HepG2 (cell line): Measurements from ENCODE around the gene SLC8A2. TPM values are rescaled to one million over a fixed set of nuclear protein-coding genes. Genes with fewer than 3 reads are reported as not detected.

Experiments used
- AGO2 ChIP-seq: fragments of 200-400 bp; formaldehyde crosslinking; optimal IDR thresholded peaks from 2 replicates; pipeline ENCODE3; 2017; ENCODE audit warnings: mild to moderate bottlenecking, low read depth, low read length, moderate library complexity
- ESRRA ChIP-seq: sonication (generic); formaldehyde crosslinking; IDR thresholded peaks from 2 replicates; pipeline ENCODE4 v1.5.1; 2020; ENCODE audit warnings: mild to moderate bottlenecking, low read depth, missing genetic modification reagents
- HDAC2 ChIP-seq: sonication (generic); formaldehyde crosslinking; IDR thresholded peaks from 2 replicates; pipeline ENCODE4 v1.4.0; 2020; ENCODE audit warnings: missing genetic modification reagents
- HNF4A ChIP-seq: sonication (generic); formaldehyde crosslinking; IDR thresholded peaks from 2 replicates; pipeline ENCODE4 v1.4.0; 2020; ENCODE audit warnings: missing genetic modification reagents
- IRF2 ChIP-seq: IDR thresholded peaks from 2 replicates; pipeline ENCODE4 v1.6.1; 2018; ENCODE audit warnings: missing genetic modification reagents, missing compliant biosample characterization
- KMT2B ChIP-seq: IDR thresholded peaks from 2 replicates; pipeline ENCODE4 v1.6.1; 2016; ENCODE audit warnings: missing genetic modification reagents, missing compliant biosample characterization
- PHF20 ChIP-seq: sonication (generic); formaldehyde crosslinking; IDR thresholded peaks from 2 replicates; pipeline ENCODE4 v1.5.0; 2020; ENCODE audit warnings: mild to moderate bottlenecking, missing genetic modification reagents
- ZBTB38 ChIP-seq: sonication (generic); formaldehyde crosslinking; IDR thresholded peaks from 2 replicates; pipeline ENCODE4 v1.5.1; 2020; ENCODE audit warnings: mild to moderate bottlenecking, missing genetic modification reagents
- ZFAT ChIP-seq: sonication (generic); formaldehyde crosslinking; conservative IDR thresholded peaks from 2 replicates; pipeline ENCODE4 v1.8.1; 2023; ENCODE audit warnings: missing genetic modification reagents, inconsistent platforms
- ZFY ChIP-seq: sonication (generic); formaldehyde crosslinking; IDR thresholded peaks from 2 replicates; pipeline ENCODE4 v1.4.0; 2020; ENCODE audit warnings: missing genetic modification reagents
- ZNF263 ChIP-seq: sonication (generic); formaldehyde crosslinking; IDR thresholded peaks from 2 replicates; pipeline ENCODE4 v1.4.0; 2020; ENCODE audit warnings: missing genetic modification reagents
- ZNF335 ChIP-seq: sonication (generic); formaldehyde crosslinking; IDR thresholded peaks from 2 replicates; pipeline ENCODE4 v1.4.0; 2020; ENCODE audit warnings: missing genetic modification reagents
- ZNF543 ChIP-seq: sonication (generic); formaldehyde crosslinking; IDR thresholded peaks from 2 replicates; pipeline ENCODE4 v1.4.0; 2020; ENCODE audit warnings: mild to moderate bottlenecking, missing genetic modification reagents
- ZNF614 ChIP-seq: IDR thresholded peaks from 2 replicates; pipeline ENCODE4 v1.6.1; 2018; ENCODE audit warnings: missing biosample characterization, missing genetic modification reagents, inconsistent platforms, borderline replicate concordance
- ZNF709 ChIP-seq: sonication (generic); formaldehyde crosslinking; IDR thresholded peaks from 2 replicates; pipeline ENCODE4 v1.5.0; 2020; ENCODE audit warnings: mild to moderate bottlenecking, missing genetic modification reagents
- polyA plus RNA-seq, 8 experiments: library from polyadenylated mRNA; depleted of rRNA in 3 of 8; stranded (reverse) in 7 of 8; unstranded in 1 of 8; fragments of >200 nt; fragmentation: Illumina TruSeq in 4 of 8; extraction: Trizol in 4 of 8; gene quantifications; 2 replicates each; pipeline versions ENCODE4 v1.2.1 to v1.2.3, GENCODE V29; 2011 to 2016; ENCODE audit warnings: low read depth in 4 of 8, missing spikeins in 1 of 8, mixed read lengths in 1 of 8; ENCODE audit not compliant: insufficient read depth in 1 of 8
- total RNA-seq, 5 experiments: library from RNA; depleted of rRNA; stranded (reverse); fragments of >200 nt; fragmentation: Illumina TruSeq; extraction: Trizol; gene quantifications; 2 replicates each; pipeline ENCODE4 v1.2.3, GENCODE V29; 2016; ENCODE audit warnings: low read depth in 1 of 5
- TF ChIP-seq, protein P1 (sequence below): sonication (generic); formaldehyde crosslinking; IDR thresholded peaks from 2 replicates; pipeline ENCODE4 v1.5.0; 2020; ENCODE audit warnings: missing genetic modification reagents
- TF ChIP-seq, protein P2 (sequence below): IDR thresholded peaks from 2 replicates; pipeline ENCODE4 v1.4.0; 2020; ENCODE audit warnings: mild to moderate bottlenecking, missing genetic modification reagents
- TF ChIP-seq, protein P3 (sequence below): sonication (generic); formaldehyde crosslinking; IDR thresholded peaks from 2 replicates; pipeline ENCODE4 v1.4.0; 2020; ENCODE audit warnings: missing genetic modification reagents
- TF ChIP-seq, protein P4 (sequence below): IDR thresholded peaks from 2 replicates; pipeline ENCODE4 v1.6.1; 2016; ENCODE audit warnings: missing genetic modification reagents, missing compliant biosample characterization
- TF ChIP-seq, protein P5 (sequence below): sonication (generic); formaldehyde crosslinking; IDR thresholded peaks from 2 replicates; pipeline ENCODE4 v1.5.0; 2020; ENCODE audit warnings: missing genetic modification reagents

The SLC8A2 gene
- total and polyA plus RNA-seq, 2 of the 13 experiments (the other 11 are each of a cell fraction or from before 2014, with no cell fraction given) = 0.02 TPM; not detected in 1

DNA sequence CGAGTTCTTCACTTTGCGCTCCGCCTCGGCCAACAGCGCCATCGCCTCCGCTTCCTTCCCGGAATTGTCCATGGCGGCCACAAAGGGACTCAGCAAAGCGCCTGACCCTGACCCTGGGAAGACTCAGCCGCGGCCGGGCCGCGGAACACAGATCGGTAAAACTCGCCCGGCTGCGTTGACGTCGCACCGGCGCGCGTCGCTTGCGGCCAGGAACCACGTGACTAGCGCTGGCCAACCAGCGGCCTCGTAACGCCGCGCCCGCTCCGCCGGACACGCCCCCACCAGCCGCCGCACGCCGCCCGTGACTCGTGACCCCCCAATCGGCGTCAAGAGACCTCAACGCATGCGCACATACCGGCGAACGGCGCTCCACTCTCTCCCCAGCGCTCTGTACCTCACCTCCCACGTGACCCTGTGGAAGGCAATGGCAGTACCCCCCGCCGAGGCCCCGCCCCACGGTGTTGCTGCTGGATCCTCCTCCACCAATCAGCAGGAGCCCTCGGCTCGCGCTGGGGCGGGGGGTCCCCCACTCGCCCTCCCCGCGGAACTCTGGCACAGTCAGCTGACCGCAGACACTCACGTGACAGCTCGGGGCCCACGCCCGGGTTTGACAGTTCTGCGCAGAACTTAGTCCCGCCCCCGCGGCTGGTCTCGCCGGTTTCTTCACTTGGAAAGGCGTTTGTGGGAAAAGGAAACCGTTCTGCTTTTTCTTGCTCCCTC is 43.3 kb upstream of the SLC8A2 start, which contains the start of gene NAPA (continued):
- TF ChIP-seq, protein P1, sequence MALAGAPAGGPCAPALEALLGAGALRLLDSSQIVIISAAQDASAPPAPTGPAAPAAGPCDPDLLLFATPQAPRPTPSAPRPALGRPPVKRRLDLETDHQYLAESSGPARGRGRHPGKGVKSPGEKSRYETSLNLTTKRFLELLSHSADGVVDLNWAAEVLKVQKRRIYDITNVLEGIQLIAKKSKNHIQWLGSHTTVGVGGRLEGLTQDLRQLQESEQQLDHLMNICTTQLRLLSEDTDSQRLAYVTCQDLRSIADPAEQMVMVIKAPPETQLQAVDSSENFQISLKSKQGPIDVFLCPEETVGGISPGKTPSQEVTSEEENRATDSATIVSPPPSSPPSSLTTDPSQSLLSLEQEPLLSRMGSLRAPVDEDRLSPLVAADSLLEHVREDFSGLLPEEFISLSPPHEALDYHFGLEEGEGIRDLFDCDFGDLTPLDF (CRISPR knock-in tag) = peak; percentile 69; the same call in 1 of the 2 replicates
- TF ChIP-seq ZNF709 (CRISPR knock-in tag) = peak; percentile 47; the same call in 1 of the 2 replicates
- peak; percentile 95 for TF ChIP-seq PHF20 (CRISPR knock-in tag)
- peak; percentile 27; the same call in 1 of the 2 replicates for TF ChIP-seq IRF2 (CRISPR knock-in tag)
- TF ChIP-seq ZBTB38 = peak; percentile 46; the same call in 1 of the 2 replicates
- peak; percentile 31 for TF ChIP-seq AGO2
- TF ChIP-seq, protein P2, sequence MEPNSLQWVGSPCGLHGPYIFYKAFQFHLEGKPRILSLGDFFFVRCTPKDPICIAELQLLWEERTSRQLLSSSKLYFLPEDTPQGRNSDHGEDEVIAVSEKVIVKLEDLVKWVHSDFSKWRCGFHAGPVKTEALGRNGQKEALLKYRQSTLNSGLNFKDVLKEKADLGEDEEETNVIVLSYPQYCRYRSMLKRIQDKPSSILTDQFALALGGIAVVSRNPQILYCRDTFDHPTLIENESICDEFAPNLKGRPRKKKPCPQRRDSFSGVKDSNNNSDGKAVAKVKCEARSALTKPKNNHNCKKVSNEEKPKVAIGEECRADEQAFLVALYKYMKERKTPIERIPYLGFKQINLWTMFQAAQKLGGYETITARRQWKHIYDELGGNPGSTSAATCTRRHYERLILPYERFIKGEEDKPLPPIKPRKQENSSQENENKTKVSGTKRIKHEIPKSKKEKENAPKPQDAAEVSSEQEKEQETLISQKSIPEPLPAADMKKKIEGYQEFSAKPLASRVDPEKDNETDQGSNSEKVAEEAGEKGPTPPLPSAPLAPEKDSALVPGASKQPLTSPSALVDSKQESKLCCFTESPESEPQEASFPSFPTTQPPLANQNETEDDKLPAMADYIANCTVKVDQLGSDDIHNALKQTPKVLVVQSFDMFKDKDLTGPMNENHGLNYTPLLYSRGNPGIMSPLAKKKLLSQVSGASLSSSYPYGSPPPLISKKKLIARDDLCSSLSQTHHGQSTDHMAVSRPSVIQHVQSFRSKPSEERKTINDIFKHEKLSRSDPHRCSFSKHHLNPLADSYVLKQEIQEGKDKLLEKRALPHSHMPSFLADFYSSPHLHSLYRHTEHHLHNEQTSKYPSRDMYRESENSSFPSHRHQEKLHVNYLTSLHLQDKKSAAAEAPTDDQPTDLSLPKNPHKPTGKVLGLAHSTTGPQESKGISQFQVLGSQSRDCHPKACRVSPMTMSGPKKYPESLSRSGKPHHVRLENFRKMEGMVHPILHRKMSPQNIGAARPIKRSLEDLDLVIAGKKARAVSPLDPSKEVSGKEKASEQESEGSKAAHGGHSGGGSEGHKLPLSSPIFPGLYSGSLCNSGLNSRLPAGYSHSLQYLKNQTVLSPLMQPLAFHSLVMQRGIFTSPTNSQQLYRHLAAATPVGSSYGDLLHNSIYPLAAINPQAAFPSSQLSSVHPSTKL (CRISPR knock-in tag) = peak; percentile 63; the same call in 1 of the 2 replicates
- peak; percentile 90 for TF ChIP-seq ZNF335
- TF ChIP-seq ESRRA (CRISPR knock-in tag) = 0 out of 2 replicates have a peak, but pooled peaks have one; percentile 32
- TF ChIP-seq, protein P3, sequence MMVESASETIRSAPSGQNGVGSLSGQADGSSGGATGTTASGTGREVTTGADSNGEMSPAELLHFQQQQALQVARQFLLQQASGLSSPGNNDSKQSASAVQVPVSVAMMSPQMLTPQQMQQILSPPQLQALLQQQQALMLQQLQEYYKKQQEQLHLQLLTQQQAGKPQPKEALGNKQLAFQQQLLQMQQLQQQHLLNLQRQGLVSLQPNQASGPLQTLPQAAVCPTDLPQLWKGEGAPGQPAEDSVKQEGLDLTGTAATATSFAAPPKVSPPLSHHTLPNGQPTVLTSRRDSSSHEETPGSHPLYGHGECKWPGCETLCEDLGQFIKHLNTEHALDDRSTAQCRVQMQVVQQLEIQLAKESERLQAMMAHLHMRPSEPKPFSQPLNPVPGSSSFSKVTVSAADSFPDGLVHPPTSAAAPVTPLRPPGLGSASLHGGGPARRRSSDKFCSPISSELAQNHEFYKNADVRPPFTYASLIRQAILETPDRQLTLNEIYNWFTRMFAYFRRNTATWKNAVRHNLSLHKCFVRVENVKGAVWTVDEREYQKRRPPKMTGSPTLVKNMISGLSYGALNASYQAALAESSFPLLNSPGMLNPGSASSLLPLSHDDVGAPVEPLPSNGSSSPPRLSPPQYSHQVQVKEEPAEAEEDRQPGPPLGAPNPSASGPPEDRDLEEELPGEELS (CRISPR knock-in tag) = peak; percentile 70
- no peak; the same call in 1 of the 2 replicates for TF ChIP-seq KMT2B (CRISPR knock-in tag)
- TF ChIP-seq ZNF263 (CRISPR knock-in tag) = peak; percentile 37; the same call in 1 of the 2 replicates
- TF ChIP-seq, protein P4, sequence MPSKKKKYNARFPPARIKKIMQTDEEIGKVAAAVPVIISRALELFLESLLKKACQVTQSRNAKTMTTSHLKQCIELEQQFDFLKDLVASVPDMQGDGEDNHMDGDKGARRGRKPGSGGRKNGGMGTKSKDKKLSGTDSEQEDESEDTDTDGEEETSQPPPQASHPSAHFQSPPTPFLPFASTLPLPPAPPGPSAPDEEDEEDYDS (CRISPR knock-in tag) = peak; percentile 68
- no peak for TF ChIP-seq ZFAT (CRISPR knock-in tag)
- TF ChIP-seq, protein P5, sequence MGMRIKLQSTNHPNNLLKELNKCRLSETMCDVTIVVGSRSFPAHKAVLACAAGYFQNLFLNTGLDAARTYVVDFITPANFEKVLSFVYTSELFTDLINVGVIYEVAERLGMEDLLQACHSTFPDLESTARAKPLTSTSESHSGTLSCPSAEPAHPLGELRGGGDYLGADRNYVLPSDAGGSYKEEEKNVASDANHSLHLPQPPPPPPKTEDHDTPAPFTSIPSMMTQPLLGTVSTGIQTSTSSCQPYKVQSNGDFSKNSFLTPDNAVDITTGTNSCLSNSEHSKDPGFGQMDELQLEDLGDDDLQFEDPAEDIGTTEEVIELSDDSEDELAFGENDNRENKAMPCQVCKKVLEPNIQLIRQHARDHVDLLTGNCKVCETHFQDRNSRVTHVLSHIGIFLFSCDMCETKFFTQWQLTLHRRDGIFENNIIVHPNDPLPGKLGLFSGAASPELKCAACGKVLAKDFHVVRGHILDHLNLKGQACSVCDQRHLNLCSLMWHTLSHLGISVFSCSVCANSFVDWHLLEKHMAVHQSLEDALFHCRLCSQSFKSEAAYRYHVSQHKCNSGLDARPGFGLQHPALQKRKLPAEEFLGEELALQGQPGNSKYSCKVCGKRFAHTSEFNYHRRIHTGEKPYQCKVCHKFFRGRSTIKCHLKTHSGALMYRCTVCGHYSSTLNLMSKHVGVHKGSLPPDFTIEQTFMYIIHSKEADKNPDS = no peak
- peak; percentile 87 for TF ChIP-seq ZFY (CRISPR knock-in tag)
- TF ChIP-seq HNF4A = no peak
- 0 out of 2 replicates have a peak, but pooled peaks have one; percentile 9 for TF ChIP-seq ZNF543 (CRISPR knock-in tag)
- peak; percentile 62 for TF ChIP-seq HDAC2 (CRISPR knock-in tag)
- TF ChIP-seq ZNF614 = no peak
